ENCODE measurements around the gene SMG7.

The SMG7 gene

DNA sequence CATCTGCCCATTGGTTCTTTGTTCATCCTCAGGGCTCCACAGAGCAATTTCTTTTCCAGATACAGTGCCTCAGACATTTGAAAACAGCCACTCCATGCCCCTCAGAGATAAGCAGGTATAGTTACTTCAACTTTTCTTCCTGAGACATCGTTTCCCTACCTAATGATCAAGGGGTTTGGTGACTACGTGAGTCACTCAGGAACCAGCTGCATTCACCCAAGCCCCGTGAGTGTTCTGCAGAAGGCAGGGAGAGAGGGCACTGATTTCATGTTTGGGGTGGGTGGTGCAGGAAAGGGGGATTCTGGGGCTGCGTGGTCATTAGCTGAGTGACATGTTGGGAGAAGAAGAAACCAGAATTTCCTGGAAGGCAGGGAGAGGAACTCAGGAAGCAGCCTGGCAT lies 93.0 kb downstream of the SMG7 start:
- no peak for DNase-seq (ENCODE audit: low read depth in 2 of 2, low spot score in 1 of 2)

GRCh38 chr1:183566026-183566425 lies 93.7 kb downstream of the SMG7 start:
- no peak for DNase-seq (ENCODE audit: low read depth in 2 of 2, low spot score in 1 of 2)

DNA sequence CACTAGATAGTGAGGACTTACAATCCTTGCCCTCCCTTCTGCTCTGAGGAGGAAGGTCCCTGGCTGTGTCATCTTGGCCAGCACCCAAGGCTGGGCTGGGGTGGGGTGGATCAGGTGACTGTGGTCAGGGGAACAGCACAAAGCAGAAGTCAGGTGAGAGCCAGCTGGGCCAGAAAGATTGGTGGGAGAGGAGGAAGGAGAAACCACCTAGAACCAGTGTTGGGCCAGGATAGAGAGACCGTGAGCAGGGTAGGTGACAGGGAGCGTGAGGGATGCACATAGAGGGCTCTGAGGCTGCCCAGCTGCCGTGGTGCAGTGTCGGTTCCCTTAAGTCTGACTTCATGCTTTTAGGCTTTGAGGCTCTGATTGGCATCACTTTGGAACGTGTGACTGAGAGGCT lies 95.3 kb downstream of the SMG7 start:
- no peak for DNase-seq (ENCODE audit: low read depth in 2 of 2, low spot score in 1 of 2)

- DNase-seq (ENCODE audit: low read depth in 2 of 2, low spot score in 1 of 2), result no peak
Measured at GRCh38 chr1:183568176-183569021, 96.1 kb downstream of the SMG7 start.

DNA sequence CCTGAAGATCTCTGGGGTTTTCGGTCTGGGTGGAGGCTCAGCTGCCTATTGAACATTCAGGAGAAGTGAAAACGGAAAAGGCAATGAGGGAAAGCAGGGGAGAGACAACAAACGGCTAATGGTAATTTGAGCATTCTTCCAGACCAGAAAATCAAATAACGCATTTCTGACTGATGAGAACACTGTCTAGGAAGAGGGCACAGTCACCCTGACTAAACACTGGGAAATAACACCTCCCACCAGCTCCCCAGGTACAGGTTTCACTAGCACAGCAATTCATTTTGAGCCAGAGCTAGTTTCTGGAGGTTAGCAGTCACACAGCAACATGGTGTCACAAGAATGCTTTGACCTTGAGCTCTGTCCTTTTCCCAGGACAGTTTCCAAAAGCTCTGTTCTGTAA lies 96.8 kb downstream of the SMG7 start:
- DNase-seq (ENCODE audit: low read depth in 2 of 2, low spot score in 1 of 2), result no peak

GRCh38 chr1:183569801-183570200 lies 97.5 kb downstream of the SMG7 start:
- no peak for DNase-seq (ENCODE audit: low read depth in 2 of 2, low spot score in 1 of 2)

- no peak for DNase-seq (ENCODE audit: low read depth in 2 of 2, low spot score in 1 of 2)
Measured at GRCh38 chr1:183570451-183570850, 98.2 kb downstream of the SMG7 start.

DNA sequence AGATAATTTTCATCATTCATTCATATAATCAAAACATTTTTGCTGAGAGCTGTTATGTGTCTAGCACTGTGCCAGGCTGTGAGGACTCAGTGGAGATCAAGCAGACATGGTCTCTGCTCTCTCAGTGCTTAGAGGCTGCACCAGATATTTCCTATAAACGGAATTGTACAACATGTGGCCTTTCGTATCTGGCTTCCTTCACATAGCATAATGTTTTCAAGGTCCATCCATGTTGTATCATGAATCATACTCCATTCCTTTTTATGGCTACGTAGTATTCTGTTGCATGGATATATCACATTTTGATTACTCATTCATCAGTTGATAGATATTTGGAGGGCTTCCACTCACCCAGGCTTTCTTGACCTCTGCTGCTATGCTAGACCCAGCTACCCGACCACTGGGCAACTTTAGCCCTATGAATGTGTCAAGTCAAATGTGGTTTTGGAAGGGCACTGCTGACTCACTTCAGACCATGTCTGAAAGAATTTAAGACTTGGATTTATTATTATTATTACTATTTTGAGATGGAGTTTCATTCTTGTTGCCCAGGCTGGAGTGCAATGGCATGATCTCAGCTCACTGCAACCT lies 99.5 kb downstream of the SMG7 start:
- no peak for DNase-seq (ENCODE audit: low read depth in 2 of 2, low spot score in 1 of 2)

- no peak for DNase-seq (ENCODE audit: low read depth in 2 of 2, low spot score in 1 of 2)
Measured at GRCh38 chr1:183572721-183573120, 100.4 kb downstream of the SMG7 start.

GRCh38 chr1:183575606-183576005 lies 103.3 kb downstream of the SMG7 start:
- DNase-seq (ENCODE audit: low read depth in 2 of 2, low spot score in 1 of 2), result no peak

- no peak for DNase-seq (ENCODE audit: low read depth in 2 of 2, low spot score in 1 of 2)
Measured at GRCh38 chr1:183576537-183576936, 104.2 kb downstream of the SMG7 start.

DNA sequence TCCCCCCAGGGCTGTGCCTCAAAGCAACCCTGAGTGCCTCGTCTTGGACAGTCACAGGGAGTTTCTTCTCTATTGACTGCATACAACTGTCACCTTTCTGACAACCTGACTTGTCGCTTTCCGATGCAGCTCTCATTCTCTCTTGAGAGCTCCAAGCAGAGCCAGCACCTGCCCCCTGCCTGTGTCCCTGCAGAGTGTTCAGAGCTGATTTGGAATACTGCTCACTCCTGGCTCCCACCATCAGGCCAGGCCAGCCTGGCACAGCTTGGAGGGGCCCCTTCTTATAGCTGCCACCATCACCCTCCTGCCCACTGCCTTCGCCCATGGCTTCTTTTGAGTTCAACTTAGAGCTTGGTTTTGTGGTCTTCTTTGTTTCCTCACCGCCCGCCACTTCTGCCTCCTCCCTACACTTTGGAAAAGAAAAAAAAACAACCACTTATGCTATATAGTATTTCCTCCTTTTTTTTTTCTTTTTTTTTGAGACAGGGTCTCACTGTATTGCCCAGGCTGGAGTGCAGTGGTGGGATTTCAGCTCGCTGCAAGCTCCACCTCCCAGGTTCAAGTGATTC lies 105.7 kb downstream of the SMG7 start:
- no peak for DNase-seq (ENCODE audit: low read depth in 2 of 2, low spot score in 1 of 2)

GRCh38 chr1:183578856-183579255 lies 106.6 kb downstream of the SMG7 start:
- DNase-seq (ENCODE audit: low read depth in 2 of 2, low spot score in 1 of 2), result no peak

DNA sequence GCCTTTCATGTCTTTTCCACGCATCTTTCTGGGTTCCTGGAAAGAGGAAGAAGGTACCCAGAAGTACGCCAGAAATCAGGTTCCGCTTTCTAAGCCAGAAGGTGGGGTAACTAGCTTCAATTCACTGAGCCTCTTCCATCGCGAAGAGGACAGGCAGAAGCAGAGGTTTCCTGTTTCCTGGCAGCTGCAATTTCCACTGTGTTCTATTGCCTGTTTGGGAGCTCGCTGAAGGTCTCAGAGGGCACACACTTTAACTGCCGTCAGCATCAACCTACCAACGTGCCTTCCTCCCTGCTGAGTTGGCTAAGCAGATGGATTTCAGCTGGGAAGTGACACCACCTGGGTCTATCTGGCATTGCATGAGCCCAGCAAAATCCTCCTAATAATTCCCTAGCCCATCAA lies 108.0 kb downstream of the SMG7 start:
- no peak for DNase-seq (ENCODE audit: low read depth in 2 of 2, low spot score in 1 of 2)

DNA sequence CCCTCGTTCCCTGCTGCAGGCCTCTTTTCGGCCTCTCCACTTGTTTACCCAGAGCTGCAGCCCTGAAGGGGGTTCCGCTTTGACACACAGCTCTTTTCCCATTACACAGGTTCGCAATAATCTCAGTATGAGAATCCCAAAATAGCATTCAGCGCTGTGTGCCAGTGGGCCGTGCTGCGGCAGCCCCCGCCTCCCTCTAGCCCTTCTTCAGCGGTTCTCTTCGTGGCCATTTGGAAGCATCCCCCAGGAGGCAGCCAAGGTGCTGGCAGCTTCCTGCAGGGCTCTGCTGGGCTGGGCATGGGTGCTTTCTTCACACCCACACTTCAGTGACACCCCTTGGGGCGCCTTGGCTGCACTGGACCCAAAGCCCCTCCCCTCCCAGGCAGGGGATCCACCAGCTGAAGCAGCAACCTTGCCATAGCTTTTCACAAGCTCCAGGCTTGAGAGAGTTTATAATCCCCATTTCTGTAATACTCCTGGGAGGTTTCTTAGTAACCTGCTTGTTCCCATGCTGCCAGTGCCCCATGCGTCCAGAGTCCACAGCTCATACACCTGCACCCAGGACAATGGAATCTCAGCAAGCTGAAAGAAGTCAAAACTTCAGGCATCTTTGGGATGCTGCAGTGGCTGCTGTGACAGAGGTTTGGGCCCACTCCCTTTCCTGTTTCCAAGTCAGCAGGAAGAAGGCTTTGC lies 109.9 kb downstream of the SMG7 start:
- DNase-seq (ENCODE audit: low read depth in 2 of 2, low spot score in 1 of 2), result no peak

DNA sequence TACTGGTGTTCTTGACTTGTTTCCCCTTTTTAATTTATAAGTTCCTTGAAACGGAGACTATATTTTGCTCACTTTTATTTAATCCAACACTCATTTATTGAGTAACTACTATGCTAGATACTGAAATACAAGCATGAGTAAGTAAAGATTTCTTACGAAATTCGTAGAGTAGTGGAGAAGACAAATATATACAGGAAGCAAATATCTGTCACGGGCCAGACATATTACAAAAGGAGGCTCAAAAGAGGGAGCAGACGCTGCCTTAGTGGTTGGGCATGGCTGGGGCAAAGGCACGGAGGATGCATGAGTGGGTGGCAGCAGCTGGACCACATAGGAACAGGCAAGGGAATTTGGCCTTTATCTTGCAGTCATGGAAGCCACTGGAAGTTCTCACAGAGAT lies 111.2 kb downstream of the SMG7 start:
- DNase-seq (ENCODE audit: low read depth in 2 of 2, low spot score in 1 of 2), result no peak

- DNase-seq (ENCODE audit: low read depth in 2 of 2, low spot score in 1 of 2), result no peak
Measured at GRCh38 chr1:183584147-183584546, 111.8 kb downstream of the SMG7 start.

DNA sequence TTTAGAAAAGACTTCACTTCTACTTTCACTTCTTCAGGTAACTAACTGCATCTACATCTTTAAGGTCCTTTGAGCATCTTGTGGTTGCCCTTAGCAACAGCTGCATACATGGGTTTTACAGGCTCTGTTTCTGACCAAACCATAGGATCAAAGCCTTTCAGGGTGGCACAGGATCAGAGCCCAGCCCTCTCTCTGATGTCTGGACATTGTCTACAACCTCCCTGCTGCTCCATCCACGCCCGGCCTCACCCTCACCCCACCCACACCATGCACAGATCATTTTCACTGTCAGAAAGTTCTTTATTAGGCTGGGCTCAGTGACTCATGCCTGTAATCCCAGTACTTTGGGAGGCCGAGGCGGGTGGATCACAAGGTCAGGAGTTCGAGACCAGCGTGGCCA lies 112.7 kb downstream of the SMG7 start:
- DNase-seq (ENCODE audit: low read depth in 2 of 2, low spot score in 1 of 2), result no peak

DNA sequence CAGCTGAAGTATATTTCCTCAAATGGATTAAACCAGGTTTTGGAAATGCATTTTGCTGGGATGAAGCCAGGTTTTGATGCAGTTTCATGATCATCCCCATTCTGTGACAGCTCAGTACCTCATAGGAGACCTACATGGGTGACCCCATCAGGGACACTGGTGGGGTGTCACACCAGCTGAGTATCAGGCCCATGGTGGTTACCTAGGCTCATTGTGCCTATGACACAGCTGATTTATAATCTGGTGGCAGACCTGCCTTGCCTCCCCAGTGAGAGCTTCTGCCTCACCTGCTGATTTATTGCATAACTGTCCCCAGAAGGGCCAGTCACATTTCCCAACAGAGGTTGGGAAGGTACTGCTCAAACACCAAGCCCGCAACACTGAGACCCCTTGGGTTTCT lies 114.2 kb downstream of the SMG7 start:
- no peak for DNase-seq (ENCODE audit: low read depth in 2 of 2, low spot score in 1 of 2)

DNA sequence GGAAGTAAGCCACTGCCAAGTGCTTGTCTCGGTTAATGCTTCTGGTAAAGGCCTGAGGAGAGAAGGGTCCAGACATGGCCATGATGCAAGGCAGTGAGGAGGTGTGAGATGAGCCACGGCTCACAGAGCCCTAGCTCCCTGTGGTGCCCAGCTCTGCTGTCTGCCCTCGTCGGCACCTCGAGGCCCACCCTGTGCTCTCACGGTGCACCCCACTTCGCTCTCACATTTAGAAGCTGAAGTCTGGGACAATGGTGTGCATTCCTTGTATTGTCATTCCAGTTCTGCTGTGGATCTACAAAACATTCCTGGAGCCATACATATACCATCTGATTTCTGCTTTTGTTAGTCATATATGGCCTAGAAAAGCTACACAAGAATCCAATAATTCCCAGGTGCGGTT lies 114.6 kb downstream of the SMG7 start:
- no peak for DNase-seq (ENCODE audit: low read depth in 2 of 2, low spot score in 1 of 2)

GRCh38 chr1:183588827-183589226 lies 116.5 kb downstream of the SMG7 start:
- DNase-seq (ENCODE audit: low read depth in 2 of 2, low spot score in 1 of 2), result no peak

- DNase-seq (ENCODE audit: low read depth in 2 of 2, low spot score in 1 of 2), result no peak
Measured at GRCh38 chr1:183589384-183589783, 117.1 kb downstream of the SMG7 start.
